ENCODE results near the gene CPSF4L. TPM values are rescaled to one million over a fixed set of nuclear protein-coding genes. Genes with fewer than 3 reads are reported as not detected.

CPSF4L gene
- total RNA-seq, 1 donor from 2014 or later, result not detected

- H3K36me3 ChIP-seq, result no peaks in the 10 kb centered on the region
- TF ChIP-seq, protein P1, sequence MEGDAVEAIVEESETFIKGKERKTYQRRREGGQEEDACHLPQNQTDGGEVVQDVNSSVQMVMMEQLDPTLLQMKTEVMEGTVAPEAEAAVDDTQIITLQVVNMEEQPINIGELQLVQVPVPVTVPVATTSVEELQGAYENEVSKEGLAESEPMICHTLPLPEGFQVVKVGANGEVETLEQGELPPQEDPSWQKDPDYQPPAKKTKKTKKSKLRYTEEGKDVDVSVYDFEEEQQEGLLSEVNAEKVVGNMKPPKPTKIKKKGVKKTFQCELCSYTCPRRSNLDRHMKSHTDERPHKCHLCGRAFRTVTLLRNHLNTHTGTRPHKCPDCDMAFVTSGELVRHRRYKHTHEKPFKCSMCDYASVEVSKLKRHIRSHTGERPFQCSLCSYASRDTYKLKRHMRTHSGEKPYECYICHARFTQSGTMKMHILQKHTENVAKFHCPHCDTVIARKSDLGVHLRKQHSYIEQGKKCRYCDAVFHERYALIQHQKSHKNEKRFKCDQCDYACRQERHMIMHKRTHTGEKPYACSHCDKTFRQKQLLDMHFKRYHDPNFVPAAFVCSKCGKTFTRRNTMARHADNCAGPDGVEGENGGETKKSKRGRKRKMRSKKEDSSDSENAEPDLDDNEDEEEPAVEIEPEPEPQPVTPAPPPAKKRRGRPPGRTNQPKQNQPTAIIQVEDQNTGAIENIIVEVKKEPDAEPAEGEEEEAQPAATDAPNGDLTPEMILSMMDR (IDR thresholded peaks at IDR 0.05), result no peak
- intact Hi-C loops (cut with DNase I), result no loop called here
- H3K9me3 ChIP-seq, result no peaks in the 10 kb centered on the region
- no peak overlapping the region for H3K4me3 ChIP-seq
- no peak for DNase-seq (ENCODE audit: low spot score in 2 of 2)
- H3K27ac ChIP-seq, result no peak overlapping the region
- peaks cover 0 to 20% of the 10 kb centered on the region in 2 donors for H3K4me1 ChIP-seq
- no peaks in the 10 kb centered on the region for H3K27me3 ChIP-seq
These were observed 33.7 kb downstream of the CPSF4L start for GRCh38 chr17:73227944-73228343.

DNA sequence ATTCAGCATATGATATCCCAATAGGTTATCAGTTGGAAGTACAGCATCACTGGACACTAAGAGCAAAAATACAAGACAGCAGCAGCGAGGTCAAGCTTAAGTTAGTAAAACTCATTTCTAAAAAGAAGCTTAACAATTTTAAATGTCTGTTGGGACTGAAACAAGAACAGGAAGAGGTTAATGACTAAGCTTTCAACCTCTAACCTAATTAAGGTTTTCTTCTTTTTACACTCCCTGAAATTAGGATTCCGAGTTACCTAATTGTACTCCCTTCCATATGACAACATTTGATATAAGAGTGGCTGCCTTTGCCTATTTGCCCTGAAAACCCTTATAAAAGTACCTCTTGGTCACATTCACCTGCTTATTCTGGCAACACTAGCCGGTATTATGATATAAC is 34.3 kb downstream of the CPSF4L start:
- no peaks in the 10 kb centered on the region for H3K9me3 ChIP-seq
- no peaks in the 10 kb centered on the region for H3K27me3 ChIP-seq
- no peaks in the 10 kb centered on the region for H3K36me3 ChIP-seq
- DNase-seq (ENCODE audit: low spot score in 2 of 2), result no peak
- H3K27ac ChIP-seq, result no peak overlapping the region
- intact Hi-C loops (cut with DNase I), result no loop called here
- TF ChIP-seq, protein P1 (IDR thresholded peaks at IDR 0.05), result no peak
- peaks cover 0 to 20% of the 10 kb centered on the region in 2 donors for H3K4me1 ChIP-seq
- no peak overlapping the region for H3K4me3 ChIP-seq

- TF ChIP-seq, protein P1 (IDR thresholded peaks at IDR 0.05), result no peak
- no peak overlapping the region for H3K4me3 ChIP-seq
- H3K9me3 ChIP-seq, result no peaks in the 10 kb centered on the region
- no peak for DNase-seq (ENCODE audit: low spot score in 2 of 2)
- no peaks in the 10 kb centered on the region for H3K36me3 ChIP-seq
- peaks cover 0 to 20% of the 10 kb centered on the region in 2 donors for H3K4me1 ChIP-seq
- no peak overlapping the region for H3K27ac ChIP-seq
- intact Hi-C loops (cut with DNase I), result no loop called here
- H3K27me3 ChIP-seq, result no peaks in the 10 kb centered on the region
These were observed 35.0 kb downstream of the CPSF4L start for GRCh38 chr17:73226556-73227172.

DNA sequence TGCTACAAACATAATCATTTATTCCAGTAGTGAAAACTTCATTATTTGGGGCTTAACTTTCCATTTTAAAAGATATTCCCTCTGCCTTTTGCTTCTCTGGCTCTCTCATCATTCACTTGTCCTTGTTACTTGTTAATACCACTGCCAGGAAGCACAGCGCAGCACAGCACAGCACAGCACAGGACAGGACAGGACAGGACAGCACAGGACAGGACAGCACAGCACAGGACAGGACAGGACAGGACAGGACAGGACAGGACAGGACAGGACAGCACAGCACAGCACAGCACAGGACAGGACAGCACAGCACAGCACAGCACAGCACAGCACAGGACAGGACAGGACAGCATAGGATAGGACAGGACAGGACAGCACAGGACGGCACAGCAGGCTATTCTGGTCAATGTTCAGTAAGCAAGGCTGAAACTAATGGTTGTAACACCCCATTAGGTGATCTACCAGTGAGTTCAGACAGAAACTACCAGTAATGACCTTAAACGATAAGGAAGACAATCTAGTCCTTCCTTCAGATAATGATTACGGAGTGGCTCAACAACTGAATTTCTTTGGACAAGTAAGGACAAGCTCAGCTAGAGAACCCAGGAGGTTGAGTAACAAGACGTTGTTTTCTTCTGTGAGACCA is 36.9 kb downstream of the CPSF4L start:
- no peak overlapping the region for H3K27ac ChIP-seq
- no peaks in the 10 kb centered on the region for H3K9me3 ChIP-seq
- no peak overlapping the region for H3K4me3 ChIP-seq
- intact Hi-C loops (cut with DNase I), result no loop called here
- H3K4me1 ChIP-seq, result peaks cover 0 to 10% of the 10 kb centered on the region in 2 donors
- no peaks in the 10 kb centered on the region for H3K27me3 ChIP-seq
- no peaks in the 10 kb centered on the region for H3K36me3 ChIP-seq
- TF ChIP-seq, protein P1 (IDR thresholded peaks at IDR 0.05), result no peak
- no peak for DNase-seq (ENCODE audit: low spot score in 2 of 2)

DNA sequence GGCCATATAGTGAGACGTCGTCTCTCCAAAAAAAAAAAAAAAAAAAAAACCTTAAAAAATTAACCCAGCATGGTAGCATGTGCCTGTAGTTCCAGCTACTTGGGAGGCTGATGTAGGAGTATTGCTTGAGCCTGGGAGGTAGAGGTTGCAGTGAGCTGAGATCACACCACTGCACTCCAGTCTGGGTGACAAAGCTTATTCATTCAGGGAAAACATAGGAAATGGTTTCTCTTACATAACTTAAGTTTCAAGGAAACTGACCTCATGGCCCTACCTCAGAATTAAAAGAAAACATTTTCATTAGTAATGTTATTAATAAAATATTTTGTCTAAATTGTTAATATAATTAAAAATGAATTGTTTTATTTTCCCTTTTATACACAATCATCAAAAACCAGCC is 37.4 kb downstream of the CPSF4L start:
- intact Hi-C loops (cut with DNase I), result no loop called here
- H3K9me3 ChIP-seq, result no peaks in the 10 kb centered on the region
- no peak for DNase-seq (ENCODE audit: low spot score in 2 of 2)
- H3K4me1 ChIP-seq, result peaks cover 0 to 10% of the 10 kb centered on the region in 2 donors
- TF ChIP-seq, protein P1 (IDR thresholded peaks at IDR 0.05), result no peak
- no peaks in the 10 kb centered on the region for H3K27me3 ChIP-seq
- no peak overlapping the region for H3K4me3 ChIP-seq
- no peak overlapping the region for H3K27ac ChIP-seq
- H3K36me3 ChIP-seq, result no peaks in the 10 kb centered on the region

Data from ascending aorta (tissue), 2 donors.